Measurements from ENCODE around the gene KLHL21.
A peak's percentile ranks its signal among the peaks of the same experiment; 100 is the strongest.
"Not testable (repeated sequence)": the region's sequence is repeated elsewhere in the genome, so short reads cannot be mapped to it uniquely, and the experiment has no call there.

KLHL21 gene, protein sequence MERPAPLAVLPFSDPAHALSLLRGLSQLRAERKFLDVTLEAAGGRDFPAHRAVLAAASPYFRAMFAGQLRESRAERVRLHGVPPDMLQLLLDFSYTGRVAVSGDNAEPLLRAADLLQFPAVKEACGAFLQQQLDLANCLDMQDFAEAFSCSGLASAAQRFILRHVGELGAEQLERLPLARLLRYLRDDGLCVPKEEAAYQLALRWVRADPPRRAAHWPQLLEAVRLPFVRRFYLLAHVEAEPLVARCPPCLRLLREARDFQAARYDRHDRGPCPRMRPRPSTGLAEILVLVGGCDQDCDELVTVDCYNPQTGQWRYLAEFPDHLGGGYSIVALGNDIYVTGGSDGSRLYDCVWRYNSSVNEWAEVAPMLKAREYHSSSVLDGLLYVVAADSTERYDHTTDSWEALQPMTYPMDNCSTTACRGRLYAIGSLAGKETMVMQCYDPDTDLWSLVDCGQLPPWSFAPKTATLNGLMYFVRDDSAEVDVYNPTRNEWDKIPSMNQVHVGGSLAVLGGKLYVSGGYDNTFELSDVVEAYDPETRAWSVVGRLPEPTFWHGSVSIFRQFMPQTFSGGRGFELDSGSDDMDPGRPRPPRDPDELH

DNA sequence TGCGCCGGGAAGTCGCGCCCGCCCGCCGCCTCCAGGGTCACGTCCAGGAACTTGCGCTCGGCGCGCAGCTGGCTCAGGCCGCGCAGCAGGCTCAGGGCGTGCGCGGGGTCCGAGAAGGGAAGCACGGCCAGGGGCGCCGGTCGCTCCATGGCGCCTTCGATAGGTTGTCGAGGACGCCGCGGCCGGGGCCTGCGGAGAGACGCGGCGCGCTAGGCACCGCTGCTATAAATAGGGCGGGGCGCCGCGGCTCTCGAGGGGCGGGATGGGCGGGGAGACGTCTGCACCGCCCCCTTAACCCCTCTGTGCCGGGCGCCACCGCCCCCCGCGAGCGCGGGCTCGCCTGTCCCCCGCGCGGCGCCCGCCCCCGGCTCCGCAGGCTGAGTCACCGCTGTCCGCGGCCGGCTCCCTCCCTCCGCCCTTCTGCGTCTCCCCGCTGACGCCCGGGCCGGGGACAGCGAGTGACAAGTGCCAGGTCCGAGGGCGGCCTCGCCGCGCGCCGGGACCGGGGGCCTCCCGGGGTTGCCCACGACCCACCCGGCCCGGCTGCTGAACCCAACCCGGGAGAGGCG lies at the start of gene KLHL21:
Gene KLHL21, minus strand, starts transcription at position 201 of the 569 bp plus-strand sequence. Its CDS starts 52 bp downstream, at position 149.
- DNase-seq, result peak; percentile 77 to 81

DNA sequence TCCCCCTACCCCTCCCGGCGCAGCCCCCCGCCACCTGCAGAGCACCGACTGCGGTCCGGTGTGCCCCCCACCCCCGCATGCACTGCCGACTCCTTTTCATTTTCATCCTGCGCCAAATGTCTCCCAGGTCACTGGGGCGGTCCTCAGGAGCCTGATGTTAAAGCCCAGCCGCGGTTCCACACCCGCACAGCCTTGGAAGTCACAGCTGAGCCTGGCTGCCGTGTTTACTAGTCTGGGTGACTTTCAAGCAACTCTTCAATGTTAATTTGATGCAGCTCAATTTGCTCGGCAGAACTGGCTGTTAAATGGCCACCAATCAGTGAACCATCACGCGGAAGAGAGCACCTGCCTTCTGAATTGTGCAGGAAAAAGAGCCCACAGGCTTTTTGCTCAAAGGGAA lies 49.2 kb upstream of the KLHL21 start:
- DNase-seq, result no peak

DNA sequence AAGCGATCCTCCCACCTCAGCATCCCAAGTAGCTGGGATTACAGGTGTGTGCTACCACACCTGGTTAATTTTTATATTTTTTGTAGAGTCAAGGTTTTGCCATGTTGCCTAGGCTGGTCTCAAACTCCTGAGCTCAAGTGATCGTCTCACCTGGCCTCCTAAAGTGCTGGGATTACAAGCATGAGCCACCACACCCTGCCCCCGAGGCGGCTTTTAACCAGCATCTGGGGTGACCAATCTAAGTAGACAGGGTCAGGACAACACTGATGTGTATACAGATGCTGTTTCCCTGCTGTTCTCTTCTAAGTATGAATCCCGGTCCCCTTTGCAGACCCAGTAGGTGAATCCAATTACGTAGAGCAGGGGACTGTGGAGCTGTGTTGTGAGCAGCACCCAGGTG lies 45.9 kb upstream of the KLHL21 start:
- DNase-seq, result no peak

DNA sequence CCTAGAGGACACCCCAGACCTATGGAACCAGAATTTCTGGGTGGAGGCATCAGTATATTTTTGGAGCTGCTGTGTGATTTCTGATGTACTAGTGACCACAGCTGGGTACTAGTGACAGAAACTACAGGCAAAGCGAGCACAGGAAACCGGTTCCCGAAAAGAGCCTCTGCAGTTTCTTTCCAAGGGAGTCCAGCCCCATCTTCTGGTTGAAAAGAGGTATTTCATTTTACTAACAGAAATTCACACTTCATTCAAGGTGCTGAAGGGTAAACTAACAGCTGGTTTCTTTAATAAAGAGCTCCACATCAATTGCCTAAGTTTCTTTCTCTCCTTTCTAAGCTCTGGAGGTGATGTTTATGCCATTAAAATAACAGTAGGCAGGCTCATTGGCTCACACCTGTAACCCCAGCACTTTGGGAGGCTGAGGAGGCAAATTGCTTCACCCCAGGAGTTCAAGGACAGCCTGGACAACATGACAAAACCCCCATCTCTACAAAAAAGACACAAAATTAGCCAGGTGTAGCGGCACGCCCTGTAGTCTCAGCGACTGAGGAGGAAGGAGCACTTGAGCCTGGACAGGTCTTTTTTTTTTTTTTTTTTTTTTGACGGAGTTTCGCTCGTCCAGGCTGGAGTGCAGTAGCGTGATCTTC lies 44.0 kb upstream of the KLHL21 start:
- peak; percentile 56 to 72 for DNase-seq

- DNase-seq, result no peak
Measured at GRCh38 chr1:6645018-6645417, 42.3 kb upstream of the KLHL21 start.

DNA sequence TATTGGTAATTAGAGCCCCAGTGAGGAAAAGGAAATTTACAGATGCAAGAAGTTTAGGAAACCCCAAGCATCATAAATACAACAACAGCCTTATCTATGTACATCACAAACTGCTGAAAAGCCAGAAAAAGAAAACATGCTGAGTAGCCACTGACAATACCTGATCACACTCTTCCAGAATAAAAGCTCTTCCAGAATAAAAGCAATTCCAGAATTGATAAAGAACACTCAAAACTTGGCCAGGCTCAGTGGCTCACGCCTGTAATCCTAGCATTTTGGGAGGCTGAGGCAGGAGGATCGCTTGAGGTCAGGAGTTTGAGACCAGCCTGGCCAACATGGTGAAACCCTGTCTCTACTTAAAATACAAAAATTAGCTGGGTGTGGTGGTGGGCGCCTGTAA lies 38.2 kb upstream of the KLHL21 start:
- not testable (repeated sequence) for DNase-seq

- no peak for DNase-seq
Measured at GRCh38 chr1:6638226-6638625, 35.6 kb upstream of the KLHL21 start.

GRCh38 chr1:6637770-6638169 lies 35.1 kb upstream of the KLHL21 start:
- DNase-seq, result no peak

GRCh38 chr1:6636778-6637177 lies 34.1 kb upstream of the KLHL21 start:
- not testable (repeated sequence) for DNase-seq

GRCh38 chr1:6635910-6636760 lies 33.5 kb upstream of the KLHL21 start:
- no peak for DNase-seq

DNA sequence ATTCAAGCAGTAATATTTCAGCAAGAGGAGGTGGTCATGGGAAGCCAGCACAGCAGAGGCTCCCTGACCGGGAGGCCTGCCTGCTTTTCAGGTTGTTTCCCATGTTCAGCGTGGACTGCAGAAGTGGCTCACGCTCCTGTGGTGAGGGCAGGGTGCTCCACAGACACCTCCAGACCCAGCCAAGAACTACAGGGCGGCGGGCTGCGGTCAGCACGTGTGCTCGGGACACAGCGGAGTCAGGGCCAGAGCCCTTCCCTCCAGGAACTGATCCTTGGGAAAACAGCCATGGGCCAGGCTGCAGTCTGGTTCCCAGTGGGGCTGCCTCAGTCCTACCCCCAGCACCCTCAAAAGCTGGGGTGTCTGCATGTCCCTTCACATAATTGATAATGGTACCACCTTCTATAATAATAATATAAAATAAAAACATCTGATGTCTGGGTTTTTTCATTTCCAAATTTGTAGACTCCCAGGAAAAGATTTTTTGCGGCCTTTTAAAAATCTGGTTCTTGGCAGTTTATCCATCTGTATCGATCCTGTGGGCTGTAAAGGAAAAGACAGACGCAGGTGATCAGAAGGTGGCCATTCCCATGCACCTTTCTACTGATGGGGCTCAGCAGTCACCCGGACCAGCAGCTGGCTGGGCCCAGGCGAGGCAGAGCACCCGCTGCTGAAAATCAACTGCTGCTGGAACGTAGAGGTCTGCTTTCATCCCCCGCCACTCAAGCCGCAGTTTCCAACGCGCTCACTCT lies 32.7 kb upstream of the KLHL21 start:
- DNase-seq, result no peak

- peak in 1 of 2 experiments; percentile 40 for DNase-seq
Measured at GRCh38 chr1:6634371-6635052, 31.8 kb upstream of the KLHL21 start.

- no peak for DNase-seq
Measured at GRCh38 chr1:6632588-6633514, 30.2 kb upstream of the KLHL21 start.

GRCh38 chr1:6631058-6631457 lies 28.4 kb upstream of the KLHL21 start:
- no peak for DNase-seq

DNA sequence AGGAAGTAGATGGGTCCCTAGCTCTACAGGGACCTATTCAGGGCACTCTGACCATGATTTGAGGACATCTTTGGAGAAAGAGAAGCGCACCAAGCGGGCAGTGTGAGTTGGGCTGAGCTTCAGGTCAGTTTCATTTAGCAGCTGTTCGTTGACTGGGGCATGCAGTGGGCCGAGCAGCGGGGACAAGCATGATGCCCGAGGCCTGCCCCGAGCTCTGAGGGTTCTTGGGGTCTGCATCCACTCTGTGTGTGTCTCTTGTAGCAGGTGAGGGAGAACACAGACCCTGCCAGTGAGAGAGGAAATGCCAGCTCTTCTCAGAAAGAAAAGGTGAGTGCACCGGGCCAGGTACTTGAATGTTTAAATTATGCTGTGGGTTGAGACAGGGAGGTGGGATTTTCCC lies 27.4 kb upstream of the KLHL21 start:
- DNase-seq, result no peak

- DNase-seq, result no peak
Measured at GRCh38 chr1:6628971-6629479, 26.4 kb upstream of the KLHL21 start.

- DNase-seq, result no peak
Measured at GRCh38 chr1:6627841-6628545, 25.3 kb upstream of the KLHL21 start.

DNA sequence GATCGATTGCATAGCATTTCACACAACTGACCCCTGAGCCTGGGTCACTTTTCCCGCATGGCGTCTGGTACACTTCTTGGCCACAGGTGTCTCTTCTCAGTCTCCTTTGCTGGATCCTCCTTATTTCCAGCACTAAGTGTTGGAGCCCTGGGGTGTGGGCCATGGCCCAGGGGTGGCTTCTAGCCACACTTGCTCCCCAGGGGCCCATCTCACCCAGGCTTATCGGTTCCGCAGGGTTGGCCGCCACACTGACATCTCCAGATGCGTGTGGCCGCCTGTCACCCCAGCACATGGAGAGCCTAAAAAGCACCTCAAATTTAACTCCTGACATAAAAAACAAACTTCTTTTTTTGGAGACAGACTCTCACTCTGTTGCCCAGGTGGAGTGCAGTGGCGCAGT lies 24.4 kb upstream of the KLHL21 start:
- no peak for DNase-seq

GRCh38 chr1:6625584-6626149 lies 23.0 kb upstream of the KLHL21 start:
- no peak for DNase-seq

All from Kasumi-1 (cell line).